ENCODE data around the gene UTP20.

DNA sequence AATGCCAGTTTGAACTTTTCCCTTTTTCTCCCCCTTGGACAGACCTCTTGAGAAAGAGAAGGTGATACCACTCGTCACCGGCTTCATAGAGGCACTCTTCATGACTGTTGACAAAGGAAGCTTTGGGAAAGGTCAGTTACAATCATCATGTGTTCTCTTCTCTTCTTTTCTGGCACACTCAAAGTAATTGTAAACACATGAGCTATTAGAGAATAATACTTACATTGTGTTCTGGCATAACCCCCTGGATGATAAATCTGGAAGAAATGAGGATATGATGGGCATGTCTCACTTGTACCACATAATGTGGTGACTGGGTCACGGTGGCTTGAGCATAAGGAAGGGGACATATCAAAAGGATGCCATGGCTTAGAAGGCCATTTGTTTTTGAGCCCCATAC, 20.0 kb downstream of the UTP20 start:
- TF ChIP-seq, protein P1, sequence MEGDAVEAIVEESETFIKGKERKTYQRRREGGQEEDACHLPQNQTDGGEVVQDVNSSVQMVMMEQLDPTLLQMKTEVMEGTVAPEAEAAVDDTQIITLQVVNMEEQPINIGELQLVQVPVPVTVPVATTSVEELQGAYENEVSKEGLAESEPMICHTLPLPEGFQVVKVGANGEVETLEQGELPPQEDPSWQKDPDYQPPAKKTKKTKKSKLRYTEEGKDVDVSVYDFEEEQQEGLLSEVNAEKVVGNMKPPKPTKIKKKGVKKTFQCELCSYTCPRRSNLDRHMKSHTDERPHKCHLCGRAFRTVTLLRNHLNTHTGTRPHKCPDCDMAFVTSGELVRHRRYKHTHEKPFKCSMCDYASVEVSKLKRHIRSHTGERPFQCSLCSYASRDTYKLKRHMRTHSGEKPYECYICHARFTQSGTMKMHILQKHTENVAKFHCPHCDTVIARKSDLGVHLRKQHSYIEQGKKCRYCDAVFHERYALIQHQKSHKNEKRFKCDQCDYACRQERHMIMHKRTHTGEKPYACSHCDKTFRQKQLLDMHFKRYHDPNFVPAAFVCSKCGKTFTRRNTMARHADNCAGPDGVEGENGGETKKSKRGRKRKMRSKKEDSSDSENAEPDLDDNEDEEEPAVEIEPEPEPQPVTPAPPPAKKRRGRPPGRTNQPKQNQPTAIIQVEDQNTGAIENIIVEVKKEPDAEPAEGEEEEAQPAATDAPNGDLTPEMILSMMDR (IDR thresholded peaks at IDR 0.05), result no peak
- no peak for TF ChIP-seq POLR2A (IDR thresholded peaks at IDR 0.05; ENCODE audit: low read depth)
- no peak for TF ChIP-seq POLR2AphosphoS5 (IDR thresholded peaks at IDR 0.05)
- no peak for TF ChIP-seq EP300 (IDR thresholded peaks at IDR 0.05)
